ENCODE data around the gene IL36RN. TPM values are rescaled to one million over a fixed set of nuclear protein-coding genes. Genes with fewer than 3 reads are reported as not detected.

IL36RN gene
- not detected for total RNA-seq
- long read RNA-seq = 0 reads

- no peak for ATAC-seq
- DNase-seq = no peak
- intact Hi-C loops (cut with DNase I, micrococcal nuclease) = no loop called here
Measured at GRCh38 chr2:113058998-113059960, at the start of gene IL36RN. Gene IL36RN, plus strand, starts transcription at chr2:113059198. Its CDS starts 241 bp downstream, at chr2:113059439.

DNA sequence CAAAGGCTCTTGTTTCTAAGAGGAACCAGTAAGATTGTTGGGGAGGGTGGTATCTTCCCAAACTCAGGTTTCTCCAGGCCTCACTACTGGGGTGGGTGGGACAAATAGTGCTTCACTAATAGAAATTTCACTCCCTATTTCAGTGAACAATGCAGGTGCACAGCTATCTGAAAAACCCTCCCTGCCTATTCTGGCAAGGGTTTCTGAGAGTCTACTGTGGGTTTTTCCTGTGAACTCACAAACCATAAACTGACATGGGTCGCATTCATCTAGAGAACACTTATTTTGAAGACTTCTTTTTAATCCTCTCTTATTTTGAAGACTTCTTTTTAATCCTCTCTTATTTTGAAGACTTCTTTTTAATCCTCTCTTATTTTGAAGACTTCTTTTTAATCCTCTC is 49.4 kb upstream of the IL36RN start:
- intact Hi-C loops (cut with DNase I, micrococcal nuclease) = no loop called here
- ATAC-seq (no peak), DNase-seq (no peak)

DNA sequence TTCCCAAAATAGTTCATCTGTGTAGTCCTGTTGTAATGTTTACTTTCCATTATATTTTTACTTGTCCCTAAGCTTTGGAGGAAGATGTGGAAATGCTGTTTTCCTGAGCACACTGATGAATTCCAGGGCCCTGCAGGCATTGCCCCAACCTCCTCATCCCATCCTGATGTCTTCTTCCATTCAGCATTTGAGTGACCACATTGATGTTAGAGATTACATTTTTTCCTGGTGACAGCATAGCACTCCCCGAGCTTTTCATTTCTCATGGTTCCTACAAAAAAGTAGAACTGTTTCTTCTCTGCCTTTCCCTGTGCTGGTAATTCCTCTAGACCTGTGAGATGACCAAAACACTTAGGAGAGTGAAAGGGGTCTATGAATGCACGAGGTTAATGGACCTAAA is 48.9 kb upstream of the IL36RN start:
- intact Hi-C loops (cut with DNase I, micrococcal nuclease) = no loop called here
- no peak for ATAC-seq
- no peak for DNase-seq

DNA sequence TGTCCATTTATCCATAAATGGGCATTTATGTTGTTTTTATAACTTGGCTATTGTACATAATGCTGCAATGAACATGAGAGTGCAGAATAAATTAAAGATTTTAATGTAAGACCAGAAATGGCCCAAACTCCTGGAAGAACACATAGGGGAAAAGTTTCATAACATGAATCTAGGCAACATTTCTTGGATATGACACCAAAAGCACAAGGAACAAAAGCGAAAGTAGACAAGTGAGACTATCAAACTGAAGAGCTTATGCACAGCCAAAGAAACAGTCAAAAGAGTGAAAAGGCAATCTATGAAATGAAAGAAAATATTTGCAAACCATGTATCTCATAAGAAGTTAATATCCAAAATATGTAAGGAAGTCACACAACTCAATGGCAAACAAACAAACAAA is 47.9 kb upstream of the IL36RN start:
- intact Hi-C loops (cut with DNase I, micrococcal nuclease) = no loop called here
- ATAC-seq = no peak
- DNase-seq = no peak

DNA sequence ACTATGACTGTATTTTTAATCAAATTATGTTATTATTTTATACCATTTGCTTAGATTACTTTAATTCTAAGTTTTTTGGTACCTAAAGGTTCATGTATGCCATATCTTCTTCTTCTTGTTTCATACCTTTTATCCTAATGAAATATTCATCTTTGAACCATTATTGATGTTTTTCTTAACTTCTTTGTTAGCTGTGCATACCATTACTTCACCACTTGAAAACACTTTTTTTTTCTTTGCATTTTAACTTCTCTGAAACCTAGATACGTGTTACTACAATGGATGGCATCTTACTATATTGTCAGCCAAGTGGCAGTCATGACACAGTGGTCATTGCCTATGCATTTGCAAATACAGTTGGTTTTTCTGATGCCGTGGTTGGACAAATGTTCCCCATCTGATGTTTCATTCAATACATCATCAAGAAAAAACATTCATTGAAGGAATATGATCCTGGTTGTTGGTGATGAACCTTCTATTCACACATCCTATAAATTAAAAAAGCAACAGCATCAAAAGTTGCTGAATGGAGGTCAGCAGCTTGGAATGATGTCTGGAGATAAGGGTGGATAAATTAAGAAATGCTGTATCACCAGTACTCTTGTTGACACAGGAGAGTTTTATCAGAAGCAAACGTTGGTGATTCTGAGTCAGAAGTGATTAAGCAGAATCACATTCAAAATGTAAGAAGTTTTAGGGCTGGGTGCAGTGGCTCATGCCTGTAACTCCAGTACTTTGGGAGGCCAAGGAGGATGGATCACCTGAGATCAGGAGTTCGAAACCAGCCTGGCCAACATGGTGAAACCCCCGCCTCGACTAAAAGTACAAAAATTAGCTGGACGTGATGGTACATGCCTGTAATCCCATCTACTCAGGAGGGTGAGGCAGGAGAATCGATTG is 46.3 kb upstream of the IL36RN start:
- ATAC-seq (no peak), DNase-seq (no peak)
- intact Hi-C loops (cut with DNase I, micrococcal nuclease) = no loop called here

- intact Hi-C loops (cut with DNase I, micrococcal nuclease) = no loop called here
- ATAC-seq (no peak), DNase-seq (no peak)
Measured at GRCh38 chr2:113013336-113013661, 45.7 kb upstream of the IL36RN start.

DNA sequence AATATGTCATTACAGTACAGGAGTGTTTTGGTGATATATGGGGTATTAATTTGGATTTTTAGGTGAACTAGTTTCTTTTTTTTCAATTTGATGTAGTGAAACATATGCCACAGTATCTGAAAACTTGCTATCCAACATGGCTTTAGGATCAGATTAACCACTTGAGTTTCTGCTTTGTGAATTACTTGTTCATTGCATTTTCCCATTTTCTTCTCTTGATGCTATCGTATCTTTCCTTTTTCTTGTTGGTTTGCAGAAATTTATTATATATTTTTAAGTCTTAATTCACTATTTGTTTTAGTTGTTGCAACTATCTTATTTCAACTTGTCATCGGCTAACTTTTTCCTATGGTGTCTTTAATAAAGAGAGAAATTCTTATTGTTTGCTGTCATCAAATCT is 44.9 kb upstream of the IL36RN start:
- intact Hi-C loops (cut with DNase I, micrococcal nuclease) = no loop called here
- no peak for ATAC-seq

DNA sequence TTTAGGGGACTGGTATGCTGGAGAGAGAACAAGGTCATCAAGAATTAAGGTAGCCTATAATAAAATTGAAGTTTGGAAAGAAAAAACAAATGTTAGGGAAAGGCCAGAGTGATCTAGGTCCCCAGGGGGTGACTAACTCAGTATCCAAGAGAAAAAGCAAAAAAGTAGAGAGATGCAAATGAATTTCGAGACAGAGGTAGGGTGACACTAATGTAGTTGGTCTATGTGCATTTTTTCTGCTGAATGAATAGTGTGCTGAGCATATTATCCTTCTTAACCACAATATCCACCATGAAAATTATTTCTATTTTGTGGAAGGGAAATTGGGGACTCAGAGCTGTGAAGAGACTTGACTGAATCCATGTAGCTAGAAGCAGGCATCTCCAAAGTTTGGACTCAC is 44.0 kb upstream of the IL36RN start:
- intact Hi-C loops (cut with DNase I, micrococcal nuclease) = no loop called here
- ATAC-seq = no peak
- DNase-seq = no peak

More for the DNA sequence above, 44.9 kb upstream of the IL36RN start:
- no peak for DNase-seq

GRCh38 chr2:113015655-113016054 is 43.3 kb upstream of the IL36RN start:
- ATAC-seq = no peak
- intact Hi-C loops (cut with DNase I, micrococcal nuclease) = no loop called here

GRCh38 chr2:113018509-113018908 is 40.5 kb upstream of the IL36RN start:
- ATAC-seq (no peak), DNase-seq (no peak)
- intact Hi-C loops (cut with DNase I, micrococcal nuclease) = no loop called here

More at GRCh38 chr2:113015655-113016054, 43.3 kb upstream of the IL36RN start:
- no peak for DNase-seq

DNA sequence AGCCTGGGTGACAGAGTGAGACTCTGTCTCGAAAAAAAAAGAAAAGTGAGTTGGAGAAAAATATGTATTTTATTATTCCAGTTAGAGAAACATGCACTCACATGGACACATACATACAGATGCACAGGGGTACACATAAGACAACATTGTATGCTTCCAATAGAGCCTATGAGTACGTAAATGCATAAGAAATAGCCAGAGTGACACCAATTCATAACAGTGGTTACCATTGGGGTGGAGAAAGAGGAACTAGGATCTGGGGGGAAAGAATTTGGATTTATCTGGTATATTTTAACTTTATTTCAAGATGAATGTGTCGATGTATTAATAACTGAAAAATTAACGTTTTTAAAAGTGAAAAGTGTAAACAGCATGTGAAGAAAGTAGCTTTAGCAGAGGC is 37.7 kb upstream of the IL36RN start:
- intact Hi-C loops (cut with DNase I, micrococcal nuclease) = no loop called here
- DNase-seq (no peak), ATAC-seq (no peak)

- intact Hi-C loops (cut with DNase I, micrococcal nuclease) = no loop called here
- ATAC-seq (no peak), DNase-seq (no peak)
Measured at GRCh38 chr2:113024764-113025163, 34.2 kb upstream of the IL36RN start.

GRCh38 chr2:113025737-113026136 is 33.3 kb upstream of the IL36RN start:
- no peak for ATAC-seq
- intact Hi-C loops (cut with DNase I, micrococcal nuclease) = no loop called here

GRCh38 chr2:113027691-113028090 is 31.3 kb upstream of the IL36RN start:
- no peak for ATAC-seq
- intact Hi-C loops (cut with DNase I, micrococcal nuclease) = no loop called here
- DNase-seq = no peak

More at GRCh38 chr2:113025737-113026136, 33.3 kb upstream of the IL36RN start:
- DNase-seq = no peak

- intact Hi-C loops (cut with DNase I, micrococcal nuclease) = no loop called here
- ATAC-seq = no peak
- no peak for DNase-seq
Measured at GRCh38 chr2:113028112-113028511, 30.9 kb upstream of the IL36RN start.

DNA sequence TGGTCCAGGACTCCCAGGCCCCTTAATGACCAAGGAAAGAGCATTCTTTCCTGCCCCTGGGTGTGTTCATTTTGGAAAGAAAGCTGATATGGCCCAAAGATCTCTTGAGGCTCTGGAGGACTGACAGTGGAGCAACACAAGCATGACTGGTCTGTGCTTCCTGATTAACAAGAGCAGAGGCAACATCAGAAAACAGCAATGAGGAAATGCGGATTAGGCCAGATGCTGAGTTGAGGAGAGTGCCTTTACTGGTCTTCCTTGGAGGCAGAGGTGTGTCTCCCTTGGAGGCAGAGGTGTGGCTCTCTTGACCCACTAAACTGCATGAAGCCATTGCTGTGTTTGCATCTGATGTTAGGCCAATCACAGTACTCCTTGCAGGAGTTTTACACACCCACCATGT is 26.3 kb upstream of the IL36RN start:
- ATAC-seq (peak; percentile 48), DNase-seq (no peak)
- intact Hi-C loops (cut with DNase I, micrococcal nuclease) = no loop called here

- no peak for ATAC-seq
- no peak for DNase-seq
- intact Hi-C loops (cut with DNase I, micrococcal nuclease) = no loop called here
Measured at GRCh38 chr2:113034016-113034415, 25.0 kb upstream of the IL36RN start.

GRCh38 chr2:113036763-113037162 is 22.2 kb upstream of the IL36RN start:
- DNase-seq = no peak
- no peak for ATAC-seq
- intact Hi-C loops (cut with DNase I, micrococcal nuclease) = no loop called here

DNA sequence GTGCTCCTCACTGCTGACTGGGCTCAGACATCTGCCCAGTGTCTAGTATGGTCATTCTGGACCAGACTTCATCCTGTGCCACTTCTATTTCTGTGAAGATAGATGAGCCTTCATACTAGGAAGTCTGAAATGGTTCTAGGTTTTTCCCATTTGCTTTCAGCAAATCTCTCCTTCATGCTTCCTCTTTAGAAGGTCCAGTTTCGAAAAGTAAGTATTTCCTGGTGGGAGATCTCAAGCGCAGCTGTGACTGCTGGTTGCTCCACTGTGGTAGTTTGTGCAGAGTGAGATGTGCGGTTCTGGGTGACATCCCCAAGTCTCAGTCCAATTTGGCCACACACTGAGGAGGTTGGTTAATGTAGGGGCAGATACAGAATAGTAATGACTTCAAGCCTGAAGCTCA is 20.7 kb upstream of the IL36RN start:
- intact Hi-C loops (cut with DNase I, micrococcal nuclease) = no loop called here
- DNase-seq = no peak
- no peak for ATAC-seq

DNA sequence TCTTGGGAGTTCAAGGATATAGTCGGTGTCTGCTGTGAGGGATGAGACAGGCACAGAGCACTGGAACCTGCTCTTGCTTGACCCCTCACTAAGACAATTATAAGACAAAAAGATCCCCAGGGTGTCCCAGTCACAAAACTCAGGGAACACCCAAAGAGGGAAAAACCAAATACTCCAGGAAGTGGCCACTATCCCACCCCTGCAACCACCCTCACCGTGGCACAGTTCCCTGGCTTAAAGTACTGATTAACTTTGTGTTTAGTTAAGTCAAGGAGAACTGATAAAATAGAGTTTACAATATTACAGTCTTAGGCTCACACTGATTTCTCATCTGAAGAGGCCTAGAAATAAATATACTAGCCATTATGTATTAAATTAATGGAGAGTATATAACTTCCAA is 19.8 kb upstream of the IL36RN start:
- peak in 1 of 2 donors; percentile 10 for DNase-seq
- intact Hi-C loops (cut with DNase I, micrococcal nuclease) = no loop called here
- ATAC-seq = peak; percentile 68
